Measurements from ENCODE around the gene GCNT4. TPM values are rescaled to one million over a fixed set of nuclear protein-coding genes. Genes with fewer than 3 reads are reported as not detected.
"Not testable (repeated sequence)": the region's sequence is repeated elsewhere in the genome, so short reads cannot be mapped to it uniquely, and the experiment has no call there.

GCNT4 gene, protein sequence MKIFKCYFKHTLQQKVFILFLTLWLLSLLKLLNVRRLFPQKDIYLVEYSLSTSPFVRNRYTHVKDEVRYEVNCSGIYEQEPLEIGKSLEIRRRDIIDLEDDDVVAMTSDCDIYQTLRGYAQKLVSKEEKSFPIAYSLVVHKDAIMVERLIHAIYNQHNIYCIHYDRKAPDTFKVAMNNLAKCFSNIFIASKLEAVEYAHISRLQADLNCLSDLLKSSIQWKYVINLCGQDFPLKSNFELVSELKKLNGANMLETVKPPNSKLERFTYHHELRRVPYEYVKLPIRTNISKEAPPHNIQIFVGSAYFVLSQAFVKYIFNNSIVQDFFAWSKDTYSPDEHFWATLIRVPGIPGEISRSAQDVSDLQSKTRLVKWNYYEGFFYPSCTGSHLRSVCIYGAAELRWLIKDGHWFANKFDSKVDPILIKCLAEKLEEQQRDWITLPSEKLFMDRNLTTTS
- total RNA-seq = 1 to 10 TPM in 1 of 3 donors, under 1 TPM in 2; 0.25 to 2.0 (median 0.52) TPM
- 1.7 TPM for total RNA-seq (2013)

GRCh38 chr5:75052192-75053053, at the start of gene GCNT4:
TSS of gene GCNT4 (minus strand) at chr5:75052558. CDS start at chr5:75030037, 22,521 bp downstream.
- TF ChIP-seq, protein P1, sequence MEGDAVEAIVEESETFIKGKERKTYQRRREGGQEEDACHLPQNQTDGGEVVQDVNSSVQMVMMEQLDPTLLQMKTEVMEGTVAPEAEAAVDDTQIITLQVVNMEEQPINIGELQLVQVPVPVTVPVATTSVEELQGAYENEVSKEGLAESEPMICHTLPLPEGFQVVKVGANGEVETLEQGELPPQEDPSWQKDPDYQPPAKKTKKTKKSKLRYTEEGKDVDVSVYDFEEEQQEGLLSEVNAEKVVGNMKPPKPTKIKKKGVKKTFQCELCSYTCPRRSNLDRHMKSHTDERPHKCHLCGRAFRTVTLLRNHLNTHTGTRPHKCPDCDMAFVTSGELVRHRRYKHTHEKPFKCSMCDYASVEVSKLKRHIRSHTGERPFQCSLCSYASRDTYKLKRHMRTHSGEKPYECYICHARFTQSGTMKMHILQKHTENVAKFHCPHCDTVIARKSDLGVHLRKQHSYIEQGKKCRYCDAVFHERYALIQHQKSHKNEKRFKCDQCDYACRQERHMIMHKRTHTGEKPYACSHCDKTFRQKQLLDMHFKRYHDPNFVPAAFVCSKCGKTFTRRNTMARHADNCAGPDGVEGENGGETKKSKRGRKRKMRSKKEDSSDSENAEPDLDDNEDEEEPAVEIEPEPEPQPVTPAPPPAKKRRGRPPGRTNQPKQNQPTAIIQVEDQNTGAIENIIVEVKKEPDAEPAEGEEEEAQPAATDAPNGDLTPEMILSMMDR (IDR thresholded peaks at IDR 0.05) = no peak
- Mint-ChIP-seq H3K4me3 (peak within 1 kb of the TSS; percentile 85), H3K4me1 (peaks cover 39 to 54% of the 10 kb centered on the region in 2 donors), H3K9me3 (no peaks in the 10 kb centered on the region), H3K27ac (peak within 1 kb of the TSS; percentile 21 to 76), H3K27me3 (ENCODE audit: low read depth in 2 of 2) (peaks cover 40 to 61% of the 10 kb centered on the region in 2 donors), H3K36me3 (no peaks in the 10 kb centered on the region)
- DNase-seq = peak; percentile 33 to 70
- Histone ChIP-seq H3K9me3 (ENCODE audit: control insufficient read depth, insufficient read depth, low read length) (no peaks in the 10 kb centered on the region), H3K27me3 (ENCODE audit: control insufficient read depth, insufficient read depth, low read length) (peaks cover 12% of the 10 kb centered on the region), H3K36me3 (ENCODE audit: control insufficient read depth, insufficient read depth, low read length) (no peaks in the 10 kb centered on the region), H3K4me3 (ENCODE audit: low read length) (peak within 1 kb of the TSS; percentile 45), H3K4me1 (ENCODE audit: control insufficient read depth, insufficient read depth, low read length) (peaks cover 39% of the 10 kb centered on the region), H3K27ac (ENCODE audit: low read length) (peak within 1 kb of the TSS; percentile 32)
- intact Hi-C loops (cut with micrococcal nuclease) = no loop called here
- peak; percentile 35 to 51 (median 40) for ATAC-seq
- 2% methylated on average over 74 of the region's 74 CpGs for WGBS (ENCODE audit: insufficient coverage)

DNA sequence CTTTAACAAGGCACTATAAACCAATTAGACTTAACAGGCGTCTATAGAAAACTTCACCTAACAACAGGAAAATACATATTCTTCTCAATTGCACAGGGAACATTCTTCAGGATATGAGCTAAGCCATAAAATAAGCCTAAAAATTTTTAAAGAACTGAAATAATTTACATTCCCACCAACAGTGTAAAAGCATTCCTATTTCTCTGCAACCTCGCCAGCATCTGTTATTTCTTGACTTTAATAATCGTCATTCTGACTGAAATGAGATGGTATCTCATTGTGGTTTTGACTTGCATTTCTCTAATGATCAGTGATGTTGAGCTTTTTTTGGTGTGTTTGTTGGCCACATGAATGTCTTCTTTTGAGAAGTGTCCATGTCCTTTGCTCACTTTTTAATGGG, 43.6 kb upstream of the GCNT4 start:
- intact Hi-C loops (cut with micrococcal nuclease); H3K27me3 ChIP-seq (ENCODE audit: control insufficient read depth, insufficient read depth, low read length); H3K4me3 Mint-ChIP-seq; H3K4me1 Mint-ChIP-seq; H3K27ac Mint-ChIP-seq; H3K27ac ChIP-seq (ENCODE audit: low read length); H3K36me3 Mint-ChIP-seq; ATAC-seq; DNase-seq; H3K36me3 ChIP-seq (ENCODE audit: control insufficient read depth, insufficient read depth, low read length); H3K9me3 ChIP-seq (ENCODE audit: control insufficient read depth, insufficient read depth, low read length); H3K4me1 ChIP-seq (ENCODE audit: control insufficient read depth, insufficient read depth, low read length); H3K9me3 Mint-ChIP-seq; H3K4me3 ChIP-seq (ENCODE audit: low read length): not testable (repeated sequence)
- WGBS (ENCODE audit: insufficient coverage) = 53% methylated on average over 3 of the region's 3 CpGs
- H3K27me3 Mint-ChIP-seq (ENCODE audit: low read depth in 2 of 2) = peaks cover 11 to 13% of the 10 kb centered on the region in 2 donors

- no peak overlapping the region for H3K27ac ChIP-seq (ENCODE audit: low read length)
- no peak overlapping the region for H3K27ac Mint-ChIP-seq
- no peak overlapping the region for H3K4me3 Mint-ChIP-seq
- H3K36me3 ChIP-seq (ENCODE audit: control insufficient read depth, insufficient read depth, low read length) = no peaks in the 10 kb centered on the region
- intact Hi-C loops (cut with micrococcal nuclease) = no loop called here
- peaks cover 0 to 8% of the 10 kb centered on the region in 2 donors for H3K4me1 Mint-ChIP-seq
- no peak for DNase-seq
- H3K9me3 ChIP-seq (ENCODE audit: control insufficient read depth, insufficient read depth, low read length) = no peaks in the 10 kb centered on the region
- peaks cover 2% of the 10 kb centered on the region for H3K27me3 ChIP-seq (ENCODE audit: control insufficient read depth, insufficient read depth, low read length)
- TF ChIP-seq, protein P1 (IDR thresholded peaks at IDR 0.05) = no peak
- WGBS (ENCODE audit: insufficient coverage) = 94% methylated on average over 3 of the region's 3 CpGs
- H3K4me3 ChIP-seq (ENCODE audit: low read length) = no peak overlapping the region
- H3K36me3 Mint-ChIP-seq = no peaks in the 10 kb centered on the region
- H3K27me3 Mint-ChIP-seq (ENCODE audit: low read depth in 2 of 2) = peaks cover 11 to 22% of the 10 kb centered on the region in 2 donors
- H3K4me1 ChIP-seq (ENCODE audit: control insufficient read depth, insufficient read depth, low read length) = no peaks in the 10 kb centered on the region
- no peak for ATAC-seq
- no peaks in the 10 kb centered on the region for H3K9me3 Mint-ChIP-seq
Observed at GRCh38 chr5:75091597-75091996, 39.2 kb upstream of the GCNT4 start.

DNA sequence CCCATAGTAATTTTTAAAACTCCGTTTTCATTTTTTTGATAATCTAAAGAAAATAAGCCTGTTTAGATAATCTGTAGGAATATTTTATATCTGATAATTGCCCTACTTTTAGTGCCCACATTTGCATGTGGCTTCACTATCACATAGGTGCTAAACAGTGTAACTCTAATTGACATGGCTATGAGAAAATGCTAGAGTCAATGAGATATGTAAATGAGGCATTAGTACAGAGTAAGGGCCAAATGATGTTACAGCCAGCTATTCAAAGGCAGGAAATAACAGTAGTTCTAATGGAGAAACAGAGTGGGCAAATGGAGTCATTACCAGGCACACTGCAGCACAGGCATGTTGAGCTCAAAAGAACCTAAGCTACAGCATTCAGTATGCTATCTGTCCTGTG, 37.3 kb upstream of the GCNT4 start:
- H3K9me3 Mint-ChIP-seq = no peaks in the 10 kb centered on the region
- no peak overlapping the region for H3K4me3 ChIP-seq (ENCODE audit: low read length)

More for the DNA sequence above, 37.3 kb upstream of the GCNT4 start:
- ATAC-seq (no peak), DNase-seq (no peak)
- Histone ChIP-seq H3K36me3 (ENCODE audit: control insufficient read depth, insufficient read depth, low read length) (no peaks in the 10 kb centered on the region), H3K9me3 (ENCODE audit: control insufficient read depth, insufficient read depth, low read length) (no peaks in the 10 kb centered on the region), H3K27me3 (ENCODE audit: control insufficient read depth, insufficient read depth, low read length) (peaks cover 2% of the 10 kb centered on the region), H3K27ac (ENCODE audit: low read length) (no peak overlapping the region), H3K4me1 (ENCODE audit: control insufficient read depth, insufficient read depth, low read length) (no peaks in the 10 kb centered on the region)
- Mint-ChIP-seq H3K27ac (no peak overlapping the region), H3K4me1 (no peaks in the 10 kb centered on the region), H3K36me3 (no peaks in the 10 kb centered on the region), H3K4me3 (no peak overlapping the region), H3K27me3 (ENCODE audit: low read depth in 2 of 2) (peaks cover 13 to 33% of the 10 kb centered on the region in 2 donors)
- intact Hi-C loops (cut with micrococcal nuclease) = no loop called here
- TF ChIP-seq, protein P1 (IDR thresholded peaks at IDR 0.05) = no peak
- no CpG with 5 or more reads among the region's 1 CpG for WGBS (ENCODE audit: insufficient coverage)
